Central memory CD4-positive, alpha-beta T cell (primary cell): ENCODE data around the gene DBI.
"Not testable (repeated sequence)": the region's sequence is repeated elsewhere in the genome, so short reads cannot be mapped to it uniquely, and the experiment has no call there.

Experiments
- DNase-seq: peaks from one replicate; pipeline ENCODE4 v3.0.0; 2022

Gene DBI

GRCh38 chr2:119402645-119403560 is 36.1 kb downstream of the DBI start:
- no peak for DNase-seq

DNA sequence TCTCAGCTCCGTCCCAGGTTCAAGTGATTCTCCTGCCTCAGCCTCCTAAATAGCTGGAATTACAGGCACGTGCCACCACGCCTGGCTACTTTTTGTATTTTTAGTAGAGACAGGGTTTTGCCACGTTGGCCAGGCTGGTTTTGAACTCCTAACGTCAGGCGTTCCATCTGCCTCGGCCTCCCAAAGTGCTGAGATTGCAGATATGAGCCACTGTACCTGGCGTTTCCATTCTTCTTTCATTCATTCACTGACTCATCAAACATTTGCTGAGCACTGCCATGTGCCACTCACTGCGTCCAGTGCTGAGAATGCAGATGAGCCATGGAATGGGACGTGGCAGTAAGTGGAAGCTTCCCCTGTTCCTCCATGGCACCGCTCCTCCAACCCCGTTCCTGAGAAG is 36.8 kb downstream of the DBI start:
- not testable (repeated sequence) for DNase-seq

DNA sequence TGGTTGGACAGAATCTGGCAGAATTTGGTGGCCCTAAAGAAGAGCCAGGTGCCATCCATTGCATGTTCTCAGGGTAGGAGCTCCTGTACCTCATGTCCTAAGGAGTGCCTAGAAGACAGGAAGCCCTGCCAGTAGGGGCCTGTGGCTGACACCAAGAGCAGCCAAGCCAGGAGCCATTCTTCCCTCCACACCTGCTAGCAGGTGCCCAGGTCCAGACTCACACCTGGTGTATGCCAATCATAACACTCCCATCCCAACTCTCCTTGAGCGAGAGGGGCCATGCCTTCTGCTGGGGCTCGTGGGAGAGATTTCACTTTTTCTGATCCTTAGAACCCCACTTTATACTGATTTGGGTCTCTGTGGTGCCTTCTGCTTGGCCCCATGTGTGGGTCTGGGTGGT is 38.4 kb downstream of the DBI start:
- DNase-seq, result no peak

DNA sequence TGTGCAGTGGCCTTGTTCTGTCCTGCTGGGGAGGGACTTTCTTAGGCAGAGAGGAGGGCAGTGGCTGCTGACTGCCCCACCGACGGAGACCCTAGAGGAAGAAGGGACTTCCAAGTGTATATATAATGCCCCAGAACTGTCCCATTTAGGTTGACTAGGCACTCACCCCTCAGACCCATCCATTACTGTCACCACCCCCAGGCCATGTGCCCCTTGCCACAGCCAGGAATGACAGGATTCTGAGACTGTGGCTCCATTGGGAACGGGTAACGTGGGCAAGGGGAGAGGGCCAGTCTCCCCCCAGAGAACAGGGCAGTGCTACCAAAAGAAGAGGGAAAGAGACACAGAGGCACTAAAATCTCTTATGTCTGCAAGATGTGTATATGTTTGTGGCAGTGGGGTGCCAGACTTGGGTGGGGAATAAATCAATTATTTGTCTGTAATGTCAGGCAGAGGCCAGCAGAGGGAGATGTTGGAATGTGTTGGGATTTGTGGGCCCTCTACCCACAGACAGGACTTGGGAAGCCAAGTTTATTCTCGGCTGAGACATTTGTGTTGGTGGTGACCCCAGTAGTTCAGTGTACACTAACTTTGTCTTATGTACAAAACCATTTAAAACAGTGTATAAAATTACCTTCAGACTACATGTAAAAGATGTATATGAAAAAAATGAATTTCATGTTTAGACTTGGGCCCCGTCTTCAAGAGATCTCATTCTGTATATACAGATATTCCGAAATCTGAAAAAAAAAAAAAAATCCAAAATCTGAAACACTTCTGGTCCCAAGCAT is 40.8 kb downstream of the DBI start:
- peak; percentile 2 for DNase-seq

GRCh38 chr2:119408221-119408619 is 41.4 kb downstream of the DBI start:
- DNase-seq, result no peak

DNA sequence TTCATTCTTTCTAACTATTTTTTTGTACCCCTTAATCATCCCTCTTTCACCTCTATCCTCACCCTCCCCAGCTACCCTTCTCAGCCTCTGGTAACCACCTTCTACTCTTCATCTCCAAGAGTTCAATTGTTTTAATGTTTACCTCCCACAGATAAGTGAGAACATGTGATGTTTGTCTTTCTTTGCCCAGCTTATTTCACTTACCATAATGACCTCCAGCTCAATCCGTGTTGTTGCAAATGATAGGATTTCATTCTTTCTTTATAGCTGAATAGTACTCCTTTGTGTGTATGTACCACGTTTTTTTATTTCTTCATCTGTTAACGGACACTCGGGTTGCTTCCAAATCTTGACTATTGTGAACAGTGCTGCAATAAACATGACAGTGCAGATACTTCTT is 42.7 kb downstream of the DBI start:
- no peak for DNase-seq

DNA sequence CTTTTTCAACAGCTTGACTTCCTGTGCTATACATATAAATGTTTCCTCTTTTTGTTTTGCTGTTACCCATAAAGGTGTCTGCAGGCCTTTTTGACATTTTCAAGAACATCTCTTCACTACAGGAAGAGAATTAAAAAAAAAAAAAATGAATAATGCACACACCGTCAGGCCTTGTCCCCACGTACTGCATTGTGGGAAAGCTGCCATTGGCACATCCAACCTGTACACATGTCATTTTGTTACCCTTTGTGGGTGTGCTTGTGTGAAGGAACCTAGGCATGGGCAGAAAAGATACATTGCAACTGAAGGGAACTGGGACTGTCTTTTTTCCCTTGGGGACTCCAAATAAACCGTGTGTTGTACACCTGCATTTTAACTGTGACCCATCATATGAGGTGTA is 48.1 kb downstream of the DBI start:
- DNase-seq, result no peak

GRCh38 chr2:119415630-119416029 is 48.9 kb downstream of the DBI start:
- no peak for DNase-seq

DNA sequence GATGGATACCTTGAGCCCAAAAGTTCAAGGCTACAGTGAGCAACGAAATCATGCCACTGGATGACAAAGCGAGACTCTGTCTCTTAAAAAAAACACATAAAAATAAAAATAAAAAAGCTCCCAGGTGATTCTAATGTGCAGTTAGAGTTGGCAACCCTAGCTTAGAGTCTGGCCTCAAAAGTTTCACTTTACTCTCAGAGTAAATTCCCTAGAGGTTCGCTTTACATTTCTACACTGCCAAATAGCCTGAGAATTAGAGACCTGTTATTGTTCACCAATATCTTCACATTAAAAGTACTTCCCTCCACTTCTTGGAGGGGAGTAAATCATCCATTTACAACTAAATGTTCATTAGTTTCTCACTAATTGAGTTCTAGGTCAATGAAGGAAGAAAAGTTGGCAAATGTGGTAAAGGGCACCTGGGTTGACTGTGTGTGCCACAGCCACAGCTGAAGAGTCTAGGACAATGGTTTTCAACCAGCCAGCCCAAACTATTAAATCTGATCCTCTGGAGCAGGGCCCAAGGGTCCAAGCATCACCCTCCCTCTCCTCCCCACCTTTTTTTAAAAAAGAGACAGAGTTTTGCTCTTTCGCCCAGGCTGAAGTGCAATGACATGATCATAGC is 49.6 kb downstream of the DBI start:
- no peak for DNase-seq

DNA sequence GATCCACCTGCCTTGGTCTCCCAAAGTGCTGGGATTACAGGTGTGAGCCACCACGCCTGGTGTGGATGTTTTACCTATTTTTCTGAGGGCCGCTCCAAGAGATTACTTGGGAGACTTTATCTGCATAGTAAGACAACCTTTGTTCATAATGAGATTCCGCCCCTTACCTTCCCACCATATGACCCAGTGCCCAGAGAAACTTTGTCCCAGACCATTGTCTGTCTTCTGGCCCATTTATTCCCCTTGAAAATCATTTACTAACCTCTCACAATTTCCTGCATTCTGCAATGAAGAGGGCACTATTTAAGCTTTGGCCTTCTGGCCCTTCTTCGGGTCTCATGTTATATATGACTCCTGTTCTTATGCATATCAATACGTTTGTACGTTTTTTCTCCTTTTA is 51.1 kb downstream of the DBI start:
- DNase-seq, result no peak

DNA sequence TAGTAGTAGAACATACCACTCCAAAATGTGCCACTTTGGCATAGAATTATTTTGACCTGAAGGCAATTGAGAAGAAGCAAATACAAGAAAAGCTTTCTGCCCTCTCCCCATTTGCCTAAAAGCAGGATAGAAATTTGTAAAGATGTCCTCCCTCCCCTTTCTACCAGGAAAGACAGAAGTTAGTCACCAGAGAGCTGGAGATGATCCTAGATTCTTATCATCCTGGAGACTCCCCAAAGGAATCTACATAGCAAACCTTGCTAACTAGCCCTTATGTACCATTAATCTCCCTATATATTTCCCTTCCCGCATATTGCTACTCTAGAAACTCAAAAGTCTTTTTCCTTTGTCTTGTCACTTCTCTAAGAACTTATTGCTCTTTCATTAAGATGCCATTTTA is 52.3 kb downstream of the DBI start:
- no peak for DNase-seq

DNA sequence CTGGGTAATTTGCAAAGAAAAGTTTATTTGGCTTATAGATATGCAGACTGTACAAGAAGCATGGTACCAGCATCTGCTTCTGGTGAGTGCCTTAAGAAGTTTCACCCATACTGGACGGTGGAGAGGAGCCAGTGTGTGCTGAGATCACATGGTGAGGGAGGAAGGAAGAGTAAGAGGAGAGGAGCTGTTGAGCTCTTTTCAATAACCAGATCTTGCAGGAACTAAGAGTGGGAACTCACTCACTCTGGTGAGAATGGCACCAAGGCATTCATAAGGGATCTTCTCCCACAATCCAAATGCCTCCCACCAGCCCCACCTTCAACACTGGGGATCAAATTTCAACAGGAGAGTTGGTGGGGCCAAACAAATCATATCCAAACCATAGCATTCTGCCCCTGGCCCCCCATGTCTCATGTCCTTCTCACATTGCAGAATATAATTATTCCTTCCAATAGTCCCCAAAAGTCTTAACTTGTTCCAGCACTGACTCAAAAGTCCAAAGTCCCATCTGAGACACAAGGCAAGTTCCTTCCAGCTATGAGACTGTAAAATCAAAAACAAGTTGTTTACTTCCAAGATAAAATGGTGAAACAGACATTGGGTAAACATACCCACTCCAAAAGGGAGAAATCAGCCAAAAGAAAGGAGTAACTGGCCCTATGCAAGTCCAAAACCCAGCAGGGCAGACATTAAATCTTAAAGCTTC is 53.2 kb downstream of the DBI start:
- DNase-seq, result no peak

DNA sequence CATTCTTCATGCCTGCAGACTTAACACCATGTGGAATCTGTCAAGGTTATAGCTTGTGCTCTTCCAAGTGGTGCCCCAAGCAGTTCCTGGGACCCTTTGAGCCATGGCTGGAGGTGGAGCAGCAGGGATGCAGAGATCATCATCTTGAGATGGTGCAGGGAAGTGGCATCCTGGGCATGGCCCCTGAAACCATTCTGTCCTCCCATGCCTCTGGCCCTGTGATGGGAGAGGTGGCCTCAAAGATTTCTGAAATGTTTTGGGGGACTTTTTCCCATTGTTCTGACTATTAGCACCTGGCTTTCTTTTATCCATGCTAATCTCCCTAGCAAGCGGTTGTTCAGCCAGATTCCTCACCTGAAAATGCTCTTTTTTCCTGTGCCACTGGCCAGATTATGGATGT is 54.5 kb downstream of the DBI start:
- DNase-seq, result no peak

- no peak for DNase-seq
These were observed 55.0 kb downstream of the DBI start for GRCh38 chr2:119421741-119422140.
